Measurements from ENCODE around the gene KCNT1.

The KCNT1 gene

GRCh38 chr9:135745686-135746324 is 43.8 kb downstream of the KCNT1 start:
- DNase-seq (ENCODE audit: low read depth), result no peak

DNA sequence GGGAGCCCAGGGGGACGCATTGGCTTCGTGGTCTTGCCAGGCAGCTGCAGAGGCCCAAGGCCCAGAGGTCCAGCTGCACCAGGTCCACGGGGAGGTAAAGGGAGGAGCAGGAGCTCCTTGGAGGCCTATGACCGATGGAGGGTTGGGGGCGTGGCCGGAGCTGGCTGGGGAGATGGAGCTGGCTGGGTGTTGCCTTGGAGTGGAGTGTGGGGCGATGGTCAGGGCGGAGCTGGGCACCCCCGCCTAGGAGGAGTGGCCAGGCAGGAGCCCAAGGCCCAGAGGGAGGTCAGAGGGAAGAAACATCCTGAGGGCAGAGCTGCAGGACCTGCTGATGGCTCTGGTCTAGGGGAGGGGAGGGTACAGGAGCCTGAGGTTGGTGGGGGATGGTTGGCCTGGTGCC is 44.6 kb downstream of the KCNT1 start:
- no peak for DNase-seq (ENCODE audit: low read depth)

- no peak for DNase-seq (ENCODE audit: low read depth)
These were observed 45.3 kb downstream of the KCNT1 start for GRCh38 chr9:135747311-135747710.

- no peak for DNase-seq (ENCODE audit: low read depth)
These were observed 46.7 kb downstream of the KCNT1 start for GRCh38 chr9:135748676-135749075.

- no peak for DNase-seq (ENCODE audit: low read depth)
These were observed 47.4 kb downstream of the KCNT1 start for GRCh38 chr9:135749171-135750045.

DNA sequence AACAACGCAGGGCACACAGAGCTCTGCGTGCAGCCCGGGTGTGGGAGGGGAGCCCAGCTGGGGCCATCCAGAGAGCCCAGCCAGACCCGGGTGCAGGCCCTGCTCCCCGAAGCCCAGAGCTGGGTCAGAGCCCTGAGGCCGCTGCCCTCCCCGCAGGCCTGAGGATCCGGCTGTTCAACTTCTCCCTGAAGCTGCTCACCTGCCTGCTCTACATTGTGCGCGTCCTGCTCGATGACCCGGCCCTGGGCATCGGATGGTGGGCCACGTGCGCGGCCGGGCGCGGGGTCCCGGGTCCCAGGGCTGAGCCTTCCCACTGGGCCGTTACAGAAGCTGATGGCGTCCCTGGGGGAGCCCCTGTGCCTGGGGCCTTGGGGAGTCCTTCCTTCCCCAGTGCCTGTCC is 48.8 kb downstream of the KCNT1 start:
- no peak for DNase-seq (ENCODE audit: low read depth)

DNA sequence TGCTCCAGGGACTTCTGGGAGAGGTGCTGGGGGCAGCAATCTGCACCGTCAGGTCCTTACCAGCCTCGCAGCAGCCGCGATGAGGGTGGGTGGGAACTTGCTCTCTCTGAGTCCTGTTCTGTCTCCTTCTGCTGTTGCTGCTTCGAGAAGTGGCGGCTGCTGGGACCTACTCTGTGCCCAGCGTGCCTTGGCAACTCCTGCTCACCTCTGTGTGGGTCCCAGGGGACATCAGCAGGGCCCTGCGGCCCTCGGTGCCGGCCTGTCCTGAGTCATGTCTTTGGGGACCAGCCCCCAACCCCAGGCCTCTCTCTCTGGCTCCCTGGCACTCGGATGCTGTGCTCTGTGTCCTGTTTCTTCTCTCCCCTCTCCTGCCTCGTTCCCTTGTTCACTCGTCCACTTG is 49.5 kb downstream of the KCNT1 start:
- DNase-seq (ENCODE audit: low read depth), result no peak

GRCh38 chr9:135752281-135753204 is 50.6 kb downstream of the KCNT1 start:
- DNase-seq (ENCODE audit: low read depth), result no peak

DNA sequence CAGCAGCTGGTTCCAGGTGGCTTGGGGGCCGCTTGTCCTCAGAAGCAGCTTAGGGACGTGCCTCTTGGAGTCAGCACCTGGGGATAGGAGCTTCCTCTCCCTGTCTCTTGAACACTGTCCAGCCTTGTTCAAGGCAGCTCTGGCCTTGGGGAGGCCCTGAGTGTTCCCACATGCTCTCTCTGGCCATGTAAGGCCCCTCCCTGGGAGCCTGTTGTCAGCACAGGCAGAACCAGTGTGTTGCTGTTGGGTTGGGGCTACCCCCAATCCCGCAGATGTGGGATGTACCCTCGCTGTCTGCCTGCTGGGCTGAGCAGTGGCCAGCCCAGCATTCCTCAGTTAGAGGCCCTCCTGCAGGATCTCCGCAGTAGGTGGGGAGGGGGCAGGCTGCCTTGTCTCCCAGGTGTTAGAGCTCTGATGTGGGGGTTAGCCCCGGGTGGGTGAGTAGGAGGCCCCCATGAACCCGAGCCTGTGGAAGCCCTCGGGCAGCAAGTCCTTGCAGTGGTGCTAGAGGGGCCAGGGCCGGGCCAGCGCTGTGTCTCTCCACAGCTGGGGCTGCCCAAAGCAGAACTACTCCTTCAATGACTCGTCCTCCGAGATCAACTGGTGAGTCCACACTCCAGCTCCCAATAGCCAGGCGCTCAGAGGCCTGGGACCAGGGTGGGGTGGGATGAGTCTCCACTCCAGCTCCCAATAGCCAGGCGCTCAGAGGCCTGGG is 51.6 kb downstream of the KCNT1 start:
- no peak for DNase-seq (ENCODE audit: low read depth)

DNA sequence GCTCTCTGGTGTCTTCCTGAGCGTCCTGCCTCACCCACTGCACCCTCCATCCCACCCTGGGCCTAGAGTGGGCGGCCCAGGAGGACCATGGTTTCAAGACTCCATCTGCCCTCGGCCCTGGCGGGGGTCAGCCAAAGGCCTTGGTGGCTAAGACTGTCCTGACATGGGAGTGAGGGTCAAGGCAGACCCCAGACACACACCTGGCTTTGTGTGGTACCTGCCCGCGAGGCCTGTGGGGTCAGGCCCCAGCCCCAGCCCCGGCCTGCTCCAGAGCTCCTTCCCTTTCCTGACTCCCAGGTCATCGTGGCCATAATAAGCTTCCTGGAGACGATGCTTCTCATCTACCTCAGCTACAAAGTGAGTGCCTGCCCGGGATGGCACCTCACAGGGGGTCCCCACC is 54.6 kb downstream of the KCNT1 start:
- no peak for DNase-seq (ENCODE audit: low read depth)

DNA sequence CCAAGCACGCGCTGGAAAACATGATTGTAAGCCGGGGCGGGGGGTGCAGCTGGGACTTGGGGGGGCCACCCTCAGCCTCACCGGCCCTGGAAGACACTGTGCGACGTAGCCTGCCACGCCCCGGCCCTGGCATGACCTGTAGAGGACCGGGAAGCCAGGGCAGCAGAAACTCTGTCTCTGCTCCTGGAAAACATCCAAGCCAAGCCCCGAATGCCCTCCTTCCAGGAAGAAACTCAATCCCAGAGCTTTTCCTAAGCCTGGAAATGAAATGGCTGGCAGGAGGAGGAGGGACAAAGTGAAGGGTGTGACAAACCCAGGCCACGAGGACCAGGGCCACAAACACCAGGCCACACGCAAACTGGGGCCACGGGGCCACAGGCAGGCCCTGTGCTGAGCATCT is 55.4 kb downstream of the KCNT1 start:
- no peak for DNase-seq (ENCODE audit: low read depth)

GRCh38 chr9:135758056-135758455 is 56.1 kb downstream of the KCNT1 start:
- DNase-seq (ENCODE audit: low read depth), result no peak

- DNase-seq (ENCODE audit: low read depth), result no peak
These were observed 56.9 kb downstream of the KCNT1 start for GRCh38 chr9:135758870-135759269.

- DNase-seq (ENCODE audit: low read depth), result no peak
These were observed 57.8 kb downstream of the KCNT1 start for GRCh38 chr9:135759676-135760300.

DNA sequence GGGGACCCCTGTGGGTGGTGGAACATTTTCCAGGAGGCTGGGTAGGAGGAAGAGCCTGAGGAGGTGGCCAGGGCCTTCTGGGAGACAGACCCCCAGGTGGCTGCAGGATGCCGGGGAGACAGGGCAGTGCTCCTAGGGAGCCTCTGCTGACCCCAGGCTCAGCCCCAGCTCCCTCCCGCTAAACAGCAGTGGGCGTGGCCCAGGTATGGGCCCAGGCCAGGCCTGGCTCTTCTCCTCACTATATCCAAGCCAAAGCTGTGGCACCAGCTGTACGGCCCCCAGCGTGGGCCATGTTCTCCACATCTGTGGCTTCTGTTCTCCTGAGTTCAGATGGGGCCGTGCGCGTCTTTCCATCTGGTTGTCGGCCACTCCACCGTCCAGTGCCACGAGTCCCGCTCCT is 58.5 kb downstream of the KCNT1 start:
- DNase-seq (ENCODE audit: low read depth), result no peak

DNA sequence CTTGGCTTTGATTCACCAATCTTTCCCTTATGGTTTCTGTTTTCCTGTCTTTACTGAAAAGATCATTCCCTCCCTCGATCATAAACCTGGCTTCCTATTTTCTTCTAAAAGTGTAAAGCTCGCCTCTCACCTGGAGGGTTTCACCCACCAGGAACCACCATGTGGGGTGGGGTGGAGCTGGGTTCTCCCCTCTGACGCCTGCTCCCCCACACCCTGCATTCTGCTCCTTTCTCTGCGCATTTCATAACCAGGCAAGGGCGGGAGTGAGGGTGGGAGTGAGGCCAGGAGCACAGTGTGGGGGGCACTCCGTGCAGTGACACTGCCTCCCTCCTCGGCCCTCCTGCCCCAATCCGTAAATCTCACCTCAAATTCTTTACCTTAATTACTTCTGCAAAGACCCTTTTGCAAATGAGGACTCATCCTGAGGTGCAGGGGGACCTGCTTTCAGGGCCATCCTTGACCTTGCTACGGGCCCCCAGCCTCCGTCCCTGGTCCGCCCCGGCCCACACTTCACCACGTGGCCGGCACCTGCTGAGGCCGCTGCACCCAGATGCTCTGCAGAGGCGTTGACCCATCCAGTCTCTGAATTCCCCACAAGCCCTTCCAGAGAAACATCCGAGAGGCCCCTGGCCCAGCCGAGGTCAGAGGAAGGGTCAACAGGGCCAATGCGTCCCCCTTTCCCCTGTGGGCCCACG is 59.3 kb downstream of the KCNT1 start:
- DNase-seq (ENCODE audit: low read depth), result no peak

- no peak for DNase-seq (ENCODE audit: low read depth)
These were observed 59.8 kb downstream of the KCNT1 start for GRCh38 chr9:135761845-135762168.

- DNase-seq (ENCODE audit: low read depth), result no peak
These were observed 60.9 kb downstream of the KCNT1 start for GRCh38 chr9:135762921-135763320.

GRCh38 chr9:135763716-135764446 is 61.9 kb downstream of the KCNT1 start:
- no peak for DNase-seq (ENCODE audit: low read depth)

GRCh38 chr9:135764731-135765130 is 62.7 kb downstream of the KCNT1 start:
- no peak for DNase-seq (ENCODE audit: low read depth)
